Mesendoderm (in vitro differentiated cells): ENCODE measurements around the gene SLC6A15.

Source experiments
- DNase-seq: peaks from one replicate; pipeline ENCODE4 v3.0.0; 2013
- H2AK5ac ChIP-seq: 2 replicates; pipeline ENCODE4 v1.6.1; 2013; ENCODE audit warnings: low read length, inconsistent platforms
- H2BK120ac ChIP-seq: 2 replicates; pipeline ENCODE4 v1.6.1; 2013; ENCODE audit warnings: low read depth, mild to moderate bottlenecking, low read length, moderate library complexity, mixed read lengths
- H2BK15ac ChIP-seq: replicated peaks from 2 replicates; pipeline ENCODE4 v1.6.1; 2013; ENCODE audit warnings: low read depth, mild to moderate bottlenecking, moderate library complexity
- H2BK5ac ChIP-seq: 2 replicates; pipeline ENCODE4 v1.6.1; 2013; ENCODE audit warnings: low read length, inconsistent platforms
- H3K18ac ChIP-seq: 2 replicates; pipeline ENCODE4 v1.6.1; 2013; ENCODE audit warnings: mild to moderate bottlenecking, low read length, mixed read lengths
- H3K23ac ChIP-seq: one replicate; pipeline ENCODE4 v1.6.1; 2013; ENCODE audit warnings: low read length
- H3K27ac ChIP-seq: 2 replicates; pipeline ENCODE4 v1.5.1; 2013; ENCODE audit warnings: low read depth, mild to moderate bottlenecking, inconsistent platforms, low read length, moderate library complexity
- H3K27me3 ChIP-seq: 2 replicates; pipeline ENCODE4 v1.6.1; 2013; ENCODE audit warnings: low read length, control low read depth, mild to moderate bottlenecking, inconsistent platforms; ENCODE audit not compliant: insufficient read depth, poor library complexity
- H3K36me3 ChIP-seq: 2 replicates; pipeline ENCODE4 v1.6.1; 2013; ENCODE audit warnings: low read length, inconsistent platforms; ENCODE audit not compliant: control insufficient read depth, insufficient read depth
- H3K4ac ChIP-seq: one replicate; pipeline ENCODE4 v1.6.1; 2013; ENCODE audit warnings: low read depth, mild to moderate bottlenecking, low read length, moderate library complexity
- H3K4me1 ChIP-seq: 2 replicates; pipeline ENCODE4 v1.6.1; 2013; ENCODE audit warnings: low read depth, low read length, inconsistent platforms; ENCODE audit not compliant: control insufficient read depth
- H3K4me2 ChIP-seq: 2 replicates; pipeline ENCODE4 v1.6.1; 2013; ENCODE audit warnings: low read length
- H3K4me3 ChIP-seq: 2 replicates; pipeline ENCODE4 v1.5.1; 2013; ENCODE audit warnings: mild to moderate bottlenecking, low read length
- H3K56ac ChIP-seq: one replicate; pipeline ENCODE4 v1.6.1; 2013; ENCODE audit warnings: low read length
- H3K79me1 ChIP-seq: 2 replicates; pipeline ENCODE4 v1.6.1; 2013; ENCODE audit warnings: low read length, inconsistent platforms
- H3K79me2 ChIP-seq: 2 replicates; pipeline ENCODE4 v1.6.1; 2013; ENCODE audit warnings: mild to moderate bottlenecking, low read length; ENCODE audit not compliant: control insufficient read depth, insufficient read depth
- H3K9ac ChIP-seq: 2 replicates; pipeline ENCODE4 v1.6.1; 2013; ENCODE audit warnings: low read length, inconsistent platforms
- H4K5ac ChIP-seq: one replicate; pipeline ENCODE4 v1.6.1; 2013; ENCODE audit warnings: low read length
- H4K8ac ChIP-seq: one replicate; pipeline ENCODE4 v1.6.1; 2013; ENCODE audit warnings: low read depth, mild to moderate bottlenecking, control low read depth, low read length, moderate library complexity
- WGBS: extraction: QIAGEN DNeasy Blood & Tissue Kit; methylation state at CpG from one replicate; pipeline ENCODE4 v1.1.7; 2013; ENCODE audit warnings: low lambda C conversion rate, missing lambda C conversion rate; ENCODE audit not compliant: insufficient coverage; ENCODE audit errors: extremely low coverage; 5-methylcytosine and 5-hydroxymethylcytosine counted together

Gene SLC6A15

DNA sequence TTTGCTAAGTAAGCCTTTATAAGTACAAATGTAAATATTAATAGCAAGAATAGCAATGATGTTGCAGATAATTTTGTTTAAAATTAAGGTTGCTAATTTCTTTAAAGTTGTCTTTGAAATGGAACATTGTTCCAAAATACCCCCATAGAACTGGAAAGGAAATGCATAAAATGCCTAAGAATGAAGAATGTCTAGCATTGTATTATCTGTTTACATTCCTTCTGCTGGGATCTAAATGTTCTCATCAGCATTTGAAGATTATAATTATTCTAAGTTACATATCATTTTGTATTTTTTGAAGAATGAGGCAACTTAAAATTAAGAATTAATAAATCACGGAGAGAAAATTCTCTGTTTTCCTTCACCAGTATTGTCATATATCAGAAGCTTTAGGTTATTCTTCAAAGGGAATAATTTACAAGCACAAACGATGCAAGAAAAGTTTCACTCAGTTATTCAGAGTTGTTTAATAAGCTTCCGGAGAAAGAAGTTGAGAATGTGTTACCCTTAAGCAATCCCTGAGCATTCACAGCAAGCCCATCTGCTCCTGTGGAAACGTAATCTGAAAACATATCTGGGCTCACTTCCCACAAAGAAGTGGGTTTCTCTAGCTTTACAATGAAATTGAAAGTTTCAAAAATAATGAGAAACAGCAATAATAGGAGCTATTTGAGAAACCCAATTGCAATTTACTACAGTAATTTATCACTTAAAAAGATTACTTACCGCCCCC is 21.3 kb downstream of the SLC6A15 start:
- H3K23ac ChIP-seq, result no peak overlapping the region
- no peaks in the 10 kb centered on the region for H3K4me1 ChIP-seq
- no peaks in the 10 kb centered on the region for H3K79me1 ChIP-seq
- H3K27me3 ChIP-seq, result no peaks in the 10 kb centered on the region
- H2BK5ac ChIP-seq, result no peak overlapping the region
- no peak overlapping the region for H2AK5ac ChIP-seq
- H3K36me3 ChIP-seq, result no peaks in the 10 kb centered on the region
- H3K79me2 ChIP-seq, result no peaks in the 10 kb centered on the region
- H3K18ac ChIP-seq, result no peak overlapping the region
- no peak overlapping the region for H3K27ac ChIP-seq
- H4K5ac ChIP-seq, result no peak overlapping the region
- no peak overlapping the region for H3K4me2 ChIP-seq
- H3K4me3 ChIP-seq, result no peak overlapping the region
- no CpG with 5 or more reads among the region's 5 CpGs for WGBS
- DNase-seq, result no peak
- H3K9ac ChIP-seq, result no peak overlapping the region
- H3K56ac ChIP-seq, result no peak overlapping the region
- no peak overlapping the region for H3K4ac ChIP-seq
- H2BK15ac ChIP-seq, result no peak overlapping the region
- no peak overlapping the region for H2BK120ac ChIP-seq
- no peak overlapping the region for H4K8ac ChIP-seq

DNA sequence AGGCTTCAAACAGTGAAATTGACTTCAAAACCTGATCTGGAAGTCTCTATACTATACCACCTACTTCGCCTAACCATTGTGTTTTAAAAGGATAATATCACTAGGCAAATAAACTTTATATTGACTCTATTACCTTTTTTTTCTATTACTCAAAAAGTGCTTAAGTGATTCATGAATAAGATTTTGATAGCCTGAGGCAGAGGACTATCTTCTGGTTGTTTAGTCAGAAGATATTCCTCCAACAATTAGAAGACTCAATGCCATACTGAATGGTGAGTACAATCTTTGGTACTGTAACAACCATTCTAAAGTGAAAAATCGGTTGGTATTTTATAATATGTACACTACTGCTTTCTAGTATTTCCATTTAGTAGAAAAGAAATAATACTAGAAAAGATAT is 22.8 kb downstream of the SLC6A15 start:
- H4K8ac ChIP-seq, result no peak overlapping the region
- WGBS, result no CpG with 5 or more reads among the region's 2 CpGs
- H3K9ac ChIP-seq, result no peak overlapping the region
- no peak overlapping the region for H3K56ac ChIP-seq
- no peak overlapping the region for H4K5ac ChIP-seq
- H3K27ac ChIP-seq, result no peak overlapping the region
- no peaks in the 10 kb centered on the region for H3K79me2 ChIP-seq
- no peak overlapping the region for H2BK5ac ChIP-seq
- H3K4me3 ChIP-seq, result no peak overlapping the region
- no peaks in the 10 kb centered on the region for H3K36me3 ChIP-seq
- no peak for DNase-seq
- no peak overlapping the region for H2AK5ac ChIP-seq
- H3K18ac ChIP-seq, result no peak overlapping the region
- no peak overlapping the region for H3K4ac ChIP-seq
- no peak overlapping the region for H3K23ac ChIP-seq
- H2BK120ac ChIP-seq, result no peak overlapping the region
- no peaks in the 10 kb centered on the region for H3K27me3 ChIP-seq
- no peaks in the 10 kb centered on the region for H3K4me1 ChIP-seq
- H2BK15ac ChIP-seq, result no peak overlapping the region
- no peak overlapping the region for H3K4me2 ChIP-seq
- H3K79me1 ChIP-seq, result no peaks in the 10 kb centered on the region

DNA sequence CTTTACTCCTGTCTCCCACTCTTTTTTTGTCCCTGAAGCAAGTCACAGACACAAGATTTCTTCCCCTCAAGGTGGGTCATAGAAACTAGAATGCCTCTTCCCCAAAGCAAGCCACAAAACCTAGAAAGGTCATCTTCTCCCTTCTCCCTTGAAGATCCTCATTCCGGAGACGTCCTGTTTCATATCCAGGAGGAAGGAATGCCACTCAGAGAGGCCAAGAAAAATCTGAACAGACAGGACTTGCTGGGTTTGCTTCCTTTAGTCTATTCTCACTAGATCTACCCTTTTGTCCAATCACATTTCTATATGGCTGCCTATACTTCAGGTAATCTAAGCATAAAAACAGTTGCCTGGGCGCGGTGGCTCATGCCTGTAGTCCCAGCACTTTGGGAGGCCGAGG is 23.7 kb downstream of the SLC6A15 start:
- no peak for DNase-seq
- WGBS, result no CpG with 5 or more reads among the region's 5 CpGs
- H4K8ac ChIP-seq, result no peak overlapping the region

DNA sequence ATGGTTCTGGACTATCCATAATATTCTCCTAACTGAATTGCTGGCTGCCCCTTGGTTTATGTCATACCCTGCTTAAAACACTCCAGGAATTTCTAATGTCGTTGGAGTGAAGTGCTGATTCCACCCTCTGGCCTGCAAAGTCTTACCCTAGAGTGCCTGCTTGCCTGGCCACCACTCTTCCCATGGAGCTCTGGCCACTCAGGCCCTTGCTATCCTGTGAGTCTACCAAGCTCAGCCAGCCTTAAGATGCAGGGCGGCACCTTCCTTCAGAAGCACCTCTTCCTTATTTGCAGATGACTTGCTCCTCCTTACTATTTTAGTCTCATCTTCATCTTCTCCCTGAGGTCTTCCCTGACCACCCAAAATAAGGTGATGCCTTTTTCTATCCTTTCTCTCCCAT is 35.3 kb downstream of the SLC6A15 start:
- no CpG with 5 or more reads among the region's 2 CpGs for WGBS

More for the DNA sequence above, 23.7 kb downstream of the SLC6A15 start:
- Histone ChIP-seq H3K4ac (no peak overlapping the region), H3K27ac (no peak overlapping the region), H3K79me2 (no peaks in the 10 kb centered on the region), H2AK5ac (no peak overlapping the region), H3K18ac (no peak overlapping the region), H3K27me3 (no peaks in the 10 kb centered on the region), H3K4me1 (no peaks in the 10 kb centered on the region), H3K9ac (no peak overlapping the region), H2BK120ac (no peak overlapping the region), H2BK15ac (no peak overlapping the region), H3K23ac (no peak overlapping the region), H3K56ac (no peak overlapping the region), H2BK5ac (no peak overlapping the region), H3K4me3 (no peak overlapping the region), H3K4me2 (no peak overlapping the region), H3K36me3 (no peaks in the 10 kb centered on the region), H4K5ac (no peak overlapping the region), H3K79me1 (no peaks in the 10 kb centered on the region)

DNA sequence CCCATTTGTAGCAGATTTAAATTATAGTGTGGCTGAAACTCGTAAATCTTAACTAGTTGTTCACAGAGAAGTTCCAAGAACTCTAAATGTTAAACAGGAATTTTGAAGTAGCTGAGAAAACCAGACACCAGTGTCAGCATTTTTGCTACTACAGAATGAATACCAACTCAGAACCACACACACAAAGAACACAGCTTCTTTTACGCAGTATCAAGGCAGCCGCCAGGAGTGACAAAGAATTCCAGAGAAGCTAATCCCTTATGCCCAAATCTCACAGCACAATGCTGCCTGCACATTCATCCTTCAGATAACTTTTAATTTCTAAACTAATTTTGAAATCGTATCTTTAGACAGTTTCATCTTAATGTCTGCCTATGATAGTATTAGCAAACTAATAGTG is 37.4 kb downstream of the SLC6A15 start:
- Histone ChIP-seq H3K79me2 (no peaks in the 10 kb centered on the region), H3K4me3 (no peak overlapping the region), H3K18ac (no peak overlapping the region), H3K4ac (no peak overlapping the region), H2BK5ac (no peak overlapping the region), H3K79me1 (no peaks in the 10 kb centered on the region), H3K36me3 (no peaks in the 10 kb centered on the region), H4K8ac (no peak overlapping the region), H2AK5ac (no peak overlapping the region), H3K9ac (no peak overlapping the region), H3K56ac (no peak overlapping the region), H3K23ac (no peak overlapping the region), H2BK15ac (no peak overlapping the region), H3K27me3 (no peaks in the 10 kb centered on the region), H3K27ac (no peak overlapping the region), H2BK120ac (no peak overlapping the region), H4K5ac (no peak overlapping the region), H3K4me1 (no peaks in the 10 kb centered on the region), H3K4me2 (no peak overlapping the region)
- DNase-seq, result no peak
- whole genome bisulfite sequencing, result no CpG with 5 or more reads among the region's 4 CpGs

More for the DNA sequence above, 35.3 kb downstream of the SLC6A15 start:
- Histone ChIP-seq H4K5ac (no peak overlapping the region), H3K36me3 (no peaks in the 10 kb centered on the region), H2BK5ac (no peak overlapping the region), H3K18ac (no peak overlapping the region), H4K8ac (no peak overlapping the region), H2BK120ac (no peak overlapping the region), H3K56ac (no peak overlapping the region), H3K4me3 (no peak overlapping the region), H3K27ac (no peak overlapping the region), H2BK15ac (no peak overlapping the region), H3K27me3 (no peaks in the 10 kb centered on the region), H3K4ac (no peak overlapping the region), H3K79me2 (no peaks in the 10 kb centered on the region), H3K4me1 (no peaks in the 10 kb centered on the region), H3K23ac (no peak overlapping the region), H3K79me1 (no peaks in the 10 kb centered on the region), H3K9ac (no peak overlapping the region), H3K4me2 (no peak overlapping the region), H2AK5ac (no peak overlapping the region)
- DNase-seq, result no peak

DNA sequence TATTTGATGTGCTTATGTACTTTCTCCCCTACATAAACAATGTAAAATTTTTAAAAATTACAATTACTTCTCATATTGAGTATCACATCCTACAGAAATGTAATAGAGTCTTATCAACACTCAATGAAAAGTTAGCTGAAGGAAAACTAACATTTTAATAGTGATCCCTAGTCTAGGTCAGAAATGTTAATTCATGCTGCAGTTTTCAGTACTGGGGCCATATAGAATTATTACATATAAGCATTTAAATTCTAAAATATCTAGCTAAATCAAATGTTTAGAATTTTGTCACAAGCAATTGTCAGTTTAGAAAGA is 37.8 kb downstream of the SLC6A15 start:
- H2BK15ac ChIP-seq, result no peak overlapping the region
- H2BK120ac ChIP-seq, result no peak overlapping the region
- H2BK5ac ChIP-seq, result no peak overlapping the region
- H3K27ac ChIP-seq, result no peak overlapping the region
- H3K27me3 ChIP-seq, result no peaks in the 10 kb centered on the region
- no peak overlapping the region for H3K23ac ChIP-seq
- H4K5ac ChIP-seq, result no peak overlapping the region
- no peak overlapping the region for H3K56ac ChIP-seq
- no peaks in the 10 kb centered on the region for H3K36me3 ChIP-seq
- no peak overlapping the region for H3K4ac ChIP-seq
- H4K8ac ChIP-seq, result no peak overlapping the region
- no peak overlapping the region for H3K4me3 ChIP-seq
- H3K9ac ChIP-seq, result no peak overlapping the region
- H3K18ac ChIP-seq, result no peak overlapping the region
- no peaks in the 10 kb centered on the region for H3K79me2 ChIP-seq
- no peak overlapping the region for H2AK5ac ChIP-seq
- no peak overlapping the region for H3K4me2 ChIP-seq
- no peaks in the 10 kb centered on the region for H3K4me1 ChIP-seq
- no peaks in the 10 kb centered on the region for H3K79me1 ChIP-seq
- DNase-seq, result no peak
